SU-DHL-6 (cell line): Measurements from ENCODE around the gene MAST4.

Experiments
- H2AFZ ChIP-seq: fragments of 200-600 bp; sonication (generic); 2 replicates; pipeline ENCODE4 v1.6.1; 2014; ENCODE audit warnings: low read depth, mild to moderate bottlenecking, moderate library complexity, mixed read lengths, antibody characterized with exemption, low read length; ENCODE audit not compliant: severe bottlenecking
- H3F3A ChIP-seq: fragments of 200-600 bp; shearing (Covaris generic); 2 replicates; pipeline ENCODE4 v1.6.0; 2016; ENCODE audit warnings: antibody characterized with exemption, mild to moderate bottlenecking; ENCODE audit not compliant: insufficient read depth
- H3K27ac ChIP-seq: fragments of 200-600 bp; sonication (generic); 2 replicates; pipeline ENCODE4 v1.5.1; 2016; ENCODE audit warnings: low read depth, mild to moderate bottlenecking, low read length, moderate library complexity, mixed read lengths
- H3K27me3 ChIP-seq: fragments of 200-600 bp; sonication (generic), shearing (Covaris generic); 2 replicates; pipeline ENCODE4 v1.6.0; 2014; ENCODE audit warnings: mild to moderate bottlenecking, low read length
- H3K36me3 ChIP-seq: fragments of 200-600 bp; sonication (generic); 2 replicates; pipeline ENCODE4 v1.6.1; 2014; ENCODE audit warnings: mild to moderate bottlenecking, low read length, mixed read lengths
- H3K4me2 ChIP-seq: fragments of 300-600, 200-600 bp; shearing (Covaris generic), sonication (generic); 2 replicates; pipeline ENCODE4 v1.6.0; 2014; ENCODE audit warnings: low read length, low read depth, mild to moderate bottlenecking; ENCODE audit not compliant: poor library complexity, severe bottlenecking
- H3K4me3 ChIP-seq: fragments of 200-600 bp; sonication (generic); 2 replicates; pipeline ENCODE4 v1.5.1; 2014; ENCODE audit warnings: antibody characterized with exemption, low read length, mild to moderate bottlenecking, mixed read lengths; ENCODE audit not compliant: insufficient read depth, poor library complexity, severe bottlenecking
- H3K79me2 ChIP-seq: fragments of 200-600 bp; sonication (generic); 2 replicates; pipeline ENCODE4 v1.6.1; 2014; ENCODE audit warnings: mild to moderate bottlenecking, low read length, moderate library complexity; ENCODE audit not compliant: insufficient read depth
- H3K9ac ChIP-seq: fragments of 200-600 bp; sonication (generic); 2 replicates; pipeline ENCODE4 v1.7.0; 2014; ENCODE audit warnings: mild to moderate bottlenecking, low read length
- H3K9me2 ChIP-seq: fragments of 200-600 bp; sonication (generic); replicated peaks from 2 replicates; pipeline ENCODE4 v1.6.1; 2014; ENCODE audit warnings: low read length; ENCODE audit not compliant: insufficient read depth
- H3K9me3 ChIP-seq: fragments of 200-600 bp; sonication (generic); 2 replicates; pipeline ENCODE4 v1.6.1; 2014; ENCODE audit warnings: low read length, mixed read lengths; ENCODE audit not compliant: insufficient read depth
- H4K20me1 ChIP-seq: fragments of 200-600 bp; sonication (generic); 2 replicates; pipeline ENCODE4 v1.6.1; 2014; ENCODE audit warnings: low read depth, mild to moderate bottlenecking, antibody characterized with exemption, low read length, moderate library complexity, mixed read lengths
- CTCF ChIP-seq: fragments of 200-600 bp; sonication (generic); IDR thresholded peaks from one replicate; pipeline ENCODE4 v1.5.1; 2017; ENCODE audit warnings: antibody characterized with exemption, mild to moderate bottlenecking, low read length, moderate library complexity; ENCODE audit not compliant: insufficient read depth, poor library complexity, severe bottlenecking
- EZH2phosphoT487 ChIP-seq: fragments of 200-600 bp; sonication (generic), shearing (Covaris generic); conservative IDR thresholded peaks from 2 replicates; pipeline ENCODE4 v1.6.1; 2018; ENCODE audit warnings: mild to moderate bottlenecking, antibody characterized with exemption, low read length, moderate library complexity, mixed read lengths

MAST4 gene

DNA sequence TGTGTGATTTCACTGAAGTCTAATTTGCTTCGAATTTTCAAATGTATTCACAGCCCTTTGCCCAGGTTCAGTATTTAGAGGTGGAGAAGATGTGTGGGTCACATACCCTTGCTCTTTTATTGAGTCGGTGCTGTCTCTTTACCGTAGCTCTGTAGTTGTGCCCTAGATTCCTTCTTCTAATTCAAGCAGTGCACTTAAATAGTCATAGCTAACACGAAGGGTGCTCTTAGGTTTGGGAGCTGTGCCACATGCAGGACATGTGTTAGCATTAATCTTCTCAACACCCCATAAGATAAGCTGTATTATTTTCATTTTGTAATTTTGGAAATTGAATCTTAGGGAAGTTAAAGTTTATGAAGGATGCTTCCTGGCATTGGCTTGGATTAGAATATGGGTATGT, 293.3 kb downstream of the MAST4 start:
- no peaks in the 10 kb centered on the region for H3K9me2 ChIP-seq
- no peak overlapping the region for H3K27ac ChIP-seq
- H3K4me2 ChIP-seq = no peak overlapping the region
- no peaks in the 10 kb centered on the region for H3K9me3 ChIP-seq
- H3K79me2 ChIP-seq = no peaks in the 10 kb centered on the region
- H3K9ac ChIP-seq = no peak overlapping the region
- no peaks in the 10 kb centered on the region for H3K36me3 ChIP-seq
- no peak for TF ChIP-seq EZH2phosphoT487
- no peak for TF ChIP-seq CTCF
- H3K27me3 ChIP-seq = no peaks in the 10 kb centered on the region
- H3K4me3 ChIP-seq = no peak overlapping the region
- no peak overlapping the region for H2AFZ ChIP-seq
- no peaks in the 10 kb centered on the region for H3F3A ChIP-seq
- H4K20me1 ChIP-seq = no peaks in the 10 kb centered on the region

GRCh38 chr5:66891184-66891925, 295.2 kb downstream of the MAST4 start:
- Histone ChIP-seq H3K9me3 (no peaks in the 10 kb centered on the region), H2AFZ (no peak overlapping the region), H3K27ac (no peak overlapping the region), H3K36me3 (no peaks in the 10 kb centered on the region), H3K27me3 (no peaks in the 10 kb centered on the region), H4K20me1 (no peaks in the 10 kb centered on the region), H3K9ac (no peak overlapping the region), H3K9me2 (no peaks in the 10 kb centered on the region), H3K79me2 (no peaks in the 10 kb centered on the region), H3K4me2 (no peak overlapping the region), H3F3A (no peaks in the 10 kb centered on the region), H3K4me3 (no peak overlapping the region)
- no peak for TF ChIP-seq EZH2phosphoT487
- TF ChIP-seq CTCF = no peak

- H3K9me2 ChIP-seq = no peaks in the 10 kb centered on the region
- H3F3A ChIP-seq = no peaks in the 10 kb centered on the region
- no peak overlapping the region for H3K4me2 ChIP-seq
- no peaks in the 10 kb centered on the region for H3K36me3 ChIP-seq
- H3K27ac ChIP-seq = no peak overlapping the region
- H3K9me3 ChIP-seq = no peaks in the 10 kb centered on the region
- no peaks in the 10 kb centered on the region for H3K27me3 ChIP-seq
- no peak overlapping the region for H3K4me3 ChIP-seq
- no peak overlapping the region for H3K9ac ChIP-seq
- no peaks in the 10 kb centered on the region for H3K79me2 ChIP-seq
- TF ChIP-seq EZH2phosphoT487 = no peak
- no peak for TF ChIP-seq CTCF
- H2AFZ ChIP-seq = no peak overlapping the region
- H4K20me1 ChIP-seq = no peaks in the 10 kb centered on the region
Observed at GRCh38 chr5:66892716-66893115, 296.5 kb downstream of the MAST4 start.
